Adrenal gland (tissue), 12 donors: ENCODE results near the gene MTHFD1L. TPM values are rescaled to one million over a fixed set of nuclear protein-coding genes. Genes with fewer than 3 reads are reported as not detected.

ENCODE experiments used
- DNase-seq, 7 donors: peaks; one replicate each; pipeline ENCODE4 v3.0.0-alpha.2; 2019 to 2020
- H3K27ac ChIP-seq, 5 donors: fragments of 200-600 bp; sonication (generic) in 4 of 5; 1 replicate in 3 of 5; 2 replicates in 2 of 5; pipeline versions ENCODE4 v1.5.1 to v1.8.0; 2016 to 2020; ENCODE audit warnings: mild to moderate bottlenecking in 1 of 5
- H3K27me3 ChIP-seq: fragments of 200-600 bp; 2 replicates; pipeline ENCODE4 v1.8.0; 2021
- H3K36me3 ChIP-seq, 2 donors: fragments of 200-600 bp; replicated peaks in 1 of 2; 1 replicate in 1 of 2; 2 replicates in 1 of 2; pipeline versions ENCODE4 v1.5.1 to v1.8.0; 2018 to 2022
- H3K4me1 ChIP-seq, 2 donors: fragments of 200-600 bp; replicated peaks in 1 of 2; 1 replicate in 1 of 2; 2 replicates in 1 of 2; pipeline versions ENCODE4 v1.5.1 to v1.8.0; 2018 to 2021
- H3K4me3 ChIP-seq, 4 donors: fragments of 200-600 bp; sonication (generic) in 3 of 4; one replicate each; pipeline ENCODE4 v1.5.1; 2016 to 2018
- H3K9me3 ChIP-seq, 3 donors: fragments of 200-600 bp; sonication (generic) in 1 of 3; replicated peaks in 1 of 3; 1 replicate in 2 of 3; 2 replicates in 1 of 3; pipeline versions ENCODE4 v1.5.1 to v1.8.0; 2016 to 2021
- CTCF ChIP-seq, 6 experiments: fragments of 450-650 bp in 4 of 6; fragments of 200-600 bp in 2 of 6; sonication (generic) in 1 of 6; IDR thresholded peaks; 1 replicate in 5 of 6; 2 replicates in 1 of 6; pipeline versions ENCODE4 v1.5.1 to v1.8.0; 2016 to 2021; ENCODE audit warnings: antibody characterized with exemption in 6 of 6, mild to moderate bottlenecking in 2 of 6, moderate library complexity in 1 of 6
- POLR2A ChIP-seq, 2 donors: fragments of 450-650 bp; IDR thresholded peaks; one replicate each; pipeline ENCODE4 v1.6.1; 2017; ENCODE audit warnings: antibody characterized with exemption in 2 of 2, mild to moderate bottlenecking in 2 of 2, moderate library complexity in 1 of 2
- WGBS, 4 donors: extraction: QIAGEN DNeasy Blood & Tissue Kit in 2 of 4; methylation state at CpG; one replicate each; pipeline versions ENCODE4 v1.1.5 to v1.1.7; 2013 to 2017; 5-methylcytosine and 5-hydroxymethylcytosine counted together
- intact Hi-C, 2 donors: fragments of 100-400 bp; cut with DNase I; formaldehyde crosslinking; loops; one replicate each; pipeline versions ENCODE4 v1.14.1 to v1.15.0; 2022 to 2023
- polyA plus RNA-seq, 3 donors: library from polyadenylated mRNA; stranded (reverse); fragments of 200-250 nt in 2 of 3; fragments of 350-450 nt in 1 of 3; fragmentation: Illumina TruSeq in 1 of 3; extraction: RNeasy Lipid Tissue Mini Kit (QIAGEN cat#74804) in 1 of 3; gene quantifications; one replicate each; pipeline ENCODE4 v1.2.3, GENCODE V29; 2013 to 2014
- total RNA-seq, 9 donors: library from RNA; depleted of rRNA in 4 of 9; stranded (reverse); fragments of >200 nt in 4 of 9; fragments of 120-200 nt in 1 of 9; fragmentation: NEBNext Ultra II Directional in 1 of 9; extraction: Animal tissue kit (Norgen Biotek cat#: 25700) in 1 of 9; gene quantifications; one replicate each; pipeline versions ENCODE4 v1.1.0 to v1.2.4, GENCODE V29; 2013 to 2023
- donor health status: healthy with polysubstance abuse.
- donor health status: Bipolar disorder and iron deficiency.
- donor health status: DM: yes; HTN: yes; CAD: no.
- donor health status: DM: no; HTN: no; CAD: no.
- donor health status: DM: no; HTN: no; CAD: no.
- donor health status: DM: yes; HTN: yes; CAD: no.

MTHFD1L gene
- total and polyA plus RNA-seq, 12 donors, result 8.5 to 28.8 (median 18.1) TPM

GRCh38 chr6:151052021-151052646 is 186.6 kb downstream of the MTHFD1L start:
- peak in 1 of 7 donors; percentile 44 for DNase-seq
- TF ChIP-seq POLR2A (IDR thresholded peaks at IDR 0.05), result no peak
- TF ChIP-seq CTCF (IDR thresholded peaks at IDR 0.05), result no peak
- no peaks in the 10 kb centered on the region for H3K4me1 ChIP-seq
- no peak overlapping the region for H3K4me3 ChIP-seq
- H3K36me3 ChIP-seq, result no peaks in the 10 kb centered on the region
- H3K9me3 ChIP-seq, result no peaks in the 10 kb centered on the region
- intact Hi-C loops, result no loop called here
- no peak overlapping the region for H3K27ac ChIP-seq
- H3K27me3 ChIP-seq, result no peaks in the 10 kb centered on the region
- WGBS, 4 donors, result 82 to 91% (median 85%) methylated on average over 11 to 12 of the region's 12 CpGs

- intact Hi-C loops, result no loop called here
- TF ChIP-seq CTCF (IDR thresholded peaks at IDR 0.05) (no peak), POLR2A (IDR thresholded peaks at IDR 0.05) (no peak)
- no peaks in the 10 kb centered on the region for H3K27me3 ChIP-seq
- peak overlapping the region in 2 of 5 donors; percentile 31 to 71 for H3K27ac ChIP-seq
- H3K9me3 ChIP-seq, result no peaks in the 10 kb centered on the region
- WGBS, 4 donors, result 53 to 70% (median 58%) methylated on average over 8 of the region's 8 CpGs
- no peaks in the 10 kb centered on the region for H3K4me1 ChIP-seq
- H3K4me3 ChIP-seq, result no peak overlapping the region
- DNase-seq, result peak in 5 of 7 donors; percentile 34 to 80 (median 42)
- H3K36me3 ChIP-seq, result no peaks in the 10 kb centered on the region
Observed at GRCh38 chr6:151054306-151054705, 188.8 kb downstream of the MTHFD1L start.

GRCh38 chr6:151056230-151056907 is 190.9 kb downstream of the MTHFD1L start:
- Histone ChIP-seq H3K27me3 (no peaks in the 10 kb centered on the region), H3K36me3 (no peaks in the 10 kb centered on the region), H3K4me3 (no peak overlapping the region), H3K9me3 (no peaks in the 10 kb centered on the region), H3K4me1 (no peaks in the 10 kb centered on the region), H3K27ac (no peak overlapping the region)
- WGBS, 4 donors, result 91 to 95% (median 93%) methylated on average over 9 of the region's 9 CpGs
- TF ChIP-seq CTCF (IDR thresholded peaks at IDR 0.05) (no peak), POLR2A (IDR thresholded peaks at IDR 0.05) (no peak)
- DNase-seq, result peak in 1 of 7 donors; percentile 39
- intact Hi-C loops, result no loop called here

GRCh38 chr6:151057061-151057460 is 191.6 kb downstream of the MTHFD1L start:
- Histone ChIP-seq H3K36me3 (no peaks in the 10 kb centered on the region), H3K27ac (no peak overlapping the region), H3K4me1 (no peaks in the 10 kb centered on the region), H3K27me3 (no peaks in the 10 kb centered on the region), H3K9me3 (no peaks in the 10 kb centered on the region), H3K4me3 (no peak overlapping the region)
- peak in 1 of 7 donors; percentile 35 for DNase-seq
- 91 to 98% (median 95%) methylated on average over 3 of the region's 3 CpGs for WGBS, 4 donors
- no peak for TF ChIP-seq POLR2A (IDR thresholded peaks at IDR 0.05)
- TF ChIP-seq CTCF (IDR thresholded peaks at IDR 0.05), result no peak
- intact Hi-C loops, result no loop called here
